HG03064 (cell line): ENCODE data around the gene USP48.
"Not testable (repeated sequence)": the region's sequence is repeated elsewhere in the genome, so short reads cannot be mapped to it uniquely, and the experiment has no call there.

Experiments used
- ATAC-seq: cut with Tn5 transposase; IDR thresholded peaks from one replicate; pipeline ENCODE4 v1.9.1; 2021; ENCODE audit warnings: low read depth; ENCODE audit not compliant: unreplicated experiment

The USP48 gene

DNA sequence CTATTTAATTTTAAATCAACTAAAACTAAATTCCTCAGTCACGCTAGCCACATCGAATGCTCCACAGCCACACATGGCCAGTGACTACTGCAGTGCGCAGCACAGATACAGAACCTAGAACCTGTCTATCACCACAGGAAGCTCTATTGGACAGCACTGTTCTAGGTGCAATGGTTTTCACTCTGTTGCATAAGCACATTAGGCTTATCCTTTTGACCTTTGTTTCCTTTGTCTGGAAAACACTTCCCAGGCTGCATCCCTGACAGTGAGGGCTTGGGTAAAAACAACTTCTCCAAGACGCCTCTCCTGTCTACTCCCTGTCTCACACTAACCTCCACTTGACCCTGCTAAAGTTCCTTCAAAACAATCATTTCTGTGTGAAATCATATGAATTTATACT is 80.2 kb downstream of the USP48 start:
- no peak for ATAC-seq

DNA sequence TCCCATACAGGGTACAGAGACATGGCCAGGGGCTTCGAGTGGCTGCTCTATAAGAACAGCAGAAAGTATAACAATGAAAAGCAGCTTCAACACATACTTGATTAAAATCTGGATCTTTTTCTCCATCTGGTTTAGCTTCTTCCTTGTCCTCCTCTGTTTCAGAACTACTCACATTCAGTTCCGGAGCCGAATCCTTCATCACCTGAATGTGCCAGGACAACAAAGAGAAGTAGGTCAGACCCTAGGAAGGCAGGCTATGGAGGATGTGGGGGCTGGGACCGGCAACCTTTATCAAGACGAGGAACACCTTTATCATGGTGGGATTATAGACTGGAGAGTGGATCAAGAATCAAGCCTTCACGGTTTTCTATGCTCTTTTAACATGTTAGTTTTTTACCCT is 81.5 kb downstream of the USP48 start:
- no peak for ATAC-seq

DNA sequence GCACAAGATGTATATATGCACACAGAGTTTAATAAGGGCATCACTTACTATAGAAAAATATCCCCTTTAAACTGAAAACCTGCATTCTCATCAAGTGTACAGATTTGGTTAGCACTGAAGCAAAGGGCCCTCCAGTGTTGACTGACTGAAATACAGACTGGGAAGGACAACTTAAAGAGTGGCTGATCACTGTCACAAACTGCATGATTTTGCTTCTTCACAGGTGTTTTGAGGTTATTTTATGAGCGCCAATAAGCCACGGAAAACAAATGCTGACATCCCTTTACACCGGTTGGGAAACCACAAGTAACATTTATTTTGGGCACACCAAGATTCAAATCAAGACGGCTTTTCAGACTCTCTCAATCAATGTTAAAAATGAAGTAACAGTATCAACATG is 82.9 kb downstream of the USP48 start:
- ATAC-seq = no peak

DNA sequence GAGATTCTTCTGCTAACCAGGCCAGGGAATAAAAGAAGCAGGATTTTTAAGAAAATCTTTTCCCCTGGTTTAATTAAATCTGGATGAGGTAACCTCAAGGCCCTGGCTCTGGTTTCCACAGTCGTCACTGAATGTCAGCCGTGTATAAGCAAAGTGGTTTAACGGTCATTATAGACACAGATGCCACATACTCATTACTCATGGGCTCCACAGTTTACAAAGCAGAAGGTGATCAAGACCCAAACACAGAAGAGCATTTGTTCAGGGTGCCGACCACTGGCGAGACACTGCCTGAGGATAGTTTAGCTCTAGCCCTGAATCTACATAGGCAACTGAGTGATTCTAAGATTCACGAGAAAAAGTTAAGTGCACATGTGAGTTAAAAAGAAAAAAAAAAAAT is 86.0 kb downstream of the USP48 start:
- no peak for ATAC-seq

DNA sequence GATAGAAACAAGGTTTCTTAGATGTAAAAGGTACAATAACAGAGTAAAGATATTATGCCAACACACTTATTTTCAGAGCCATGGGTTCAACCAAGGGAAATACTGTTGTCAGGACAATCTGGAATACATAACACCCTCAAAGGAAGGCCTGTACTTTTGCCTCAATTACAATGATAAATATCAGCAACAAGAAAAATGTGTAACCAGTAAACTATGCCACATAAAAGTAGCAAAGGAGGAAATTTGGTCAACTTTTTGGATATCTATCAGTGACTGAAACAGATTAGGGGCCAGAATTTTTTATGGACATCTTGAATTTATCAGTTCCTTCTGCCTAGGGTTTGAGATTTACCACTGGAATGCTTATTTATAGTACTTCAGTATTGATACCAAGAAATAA is 89.2 kb downstream of the USP48 start:
- ATAC-seq = no peak

DNA sequence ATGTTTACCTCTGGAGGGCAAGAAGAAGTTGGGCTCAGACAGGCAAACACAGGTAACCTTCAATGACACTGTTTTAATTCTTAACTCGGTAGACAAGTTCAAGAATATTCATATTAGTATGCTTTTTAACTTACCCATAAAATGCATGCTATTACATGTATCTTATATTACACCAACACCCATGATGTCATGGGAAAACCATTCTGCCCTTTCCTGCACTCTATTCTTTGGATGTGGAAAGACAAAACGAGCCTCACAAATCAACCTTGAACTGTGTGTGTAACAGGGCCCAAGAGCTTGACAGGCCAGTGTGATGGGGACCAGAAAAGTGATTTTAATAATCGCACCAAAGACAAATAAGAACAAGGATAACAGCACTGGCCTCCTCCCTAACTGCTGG is 91.2 kb downstream of the USP48 start:
- no peak for ATAC-seq

DNA sequence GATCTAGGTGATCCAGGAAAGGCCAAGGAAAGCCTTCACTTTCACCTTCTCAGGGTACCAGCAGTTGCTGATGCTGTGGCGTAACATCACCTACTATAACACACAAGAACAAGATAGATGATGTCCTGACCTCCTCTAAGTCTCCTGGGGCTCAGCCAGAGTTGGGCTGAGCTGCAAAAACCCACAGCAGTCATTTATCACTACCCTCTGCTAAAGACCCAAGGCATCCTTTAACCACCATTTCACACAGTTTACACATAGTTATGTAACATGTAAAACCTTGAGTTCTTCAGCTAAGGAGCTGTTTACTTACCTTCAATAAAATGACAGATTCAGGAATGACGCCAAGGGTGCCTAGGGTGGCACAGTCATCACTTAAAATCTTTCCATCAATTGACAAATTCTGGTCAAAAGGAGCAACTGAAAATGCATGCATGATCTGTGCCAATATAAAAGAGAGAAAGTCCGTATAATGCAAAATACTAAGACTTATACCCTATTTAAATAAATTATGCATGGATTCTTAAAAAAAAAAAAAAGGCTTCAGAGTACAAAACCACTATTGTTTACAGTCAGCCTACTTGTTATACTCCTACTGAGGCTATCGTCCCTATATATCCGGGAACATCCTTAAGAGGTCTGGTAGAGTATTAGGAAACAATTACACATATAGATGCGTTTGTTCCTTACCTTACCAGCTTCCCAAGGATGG is 93.1 kb downstream of the USP48 start:
- no peak for ATAC-seq

DNA sequence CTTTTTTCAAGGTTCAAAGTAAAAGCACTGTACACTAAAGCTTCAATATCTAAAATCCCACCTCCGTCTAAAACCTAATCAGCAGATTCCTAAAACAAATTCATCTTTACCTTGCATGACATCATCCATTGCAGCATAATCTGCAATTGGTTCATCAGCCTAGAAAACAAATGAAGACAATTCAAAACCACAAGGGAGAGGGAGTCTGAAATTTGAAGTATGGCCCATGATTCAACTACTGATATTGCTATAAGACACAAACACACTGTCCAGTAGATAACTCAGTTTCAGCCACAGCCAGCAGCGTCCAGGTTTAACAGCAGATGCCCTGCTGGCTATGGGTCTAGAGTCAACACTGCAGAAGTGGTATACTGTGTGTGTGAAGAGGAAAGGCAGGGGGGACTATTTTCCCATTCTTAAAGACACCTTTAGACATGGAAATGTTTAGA is 95.8 kb downstream of the USP48 start:
- no peak for ATAC-seq

DNA sequence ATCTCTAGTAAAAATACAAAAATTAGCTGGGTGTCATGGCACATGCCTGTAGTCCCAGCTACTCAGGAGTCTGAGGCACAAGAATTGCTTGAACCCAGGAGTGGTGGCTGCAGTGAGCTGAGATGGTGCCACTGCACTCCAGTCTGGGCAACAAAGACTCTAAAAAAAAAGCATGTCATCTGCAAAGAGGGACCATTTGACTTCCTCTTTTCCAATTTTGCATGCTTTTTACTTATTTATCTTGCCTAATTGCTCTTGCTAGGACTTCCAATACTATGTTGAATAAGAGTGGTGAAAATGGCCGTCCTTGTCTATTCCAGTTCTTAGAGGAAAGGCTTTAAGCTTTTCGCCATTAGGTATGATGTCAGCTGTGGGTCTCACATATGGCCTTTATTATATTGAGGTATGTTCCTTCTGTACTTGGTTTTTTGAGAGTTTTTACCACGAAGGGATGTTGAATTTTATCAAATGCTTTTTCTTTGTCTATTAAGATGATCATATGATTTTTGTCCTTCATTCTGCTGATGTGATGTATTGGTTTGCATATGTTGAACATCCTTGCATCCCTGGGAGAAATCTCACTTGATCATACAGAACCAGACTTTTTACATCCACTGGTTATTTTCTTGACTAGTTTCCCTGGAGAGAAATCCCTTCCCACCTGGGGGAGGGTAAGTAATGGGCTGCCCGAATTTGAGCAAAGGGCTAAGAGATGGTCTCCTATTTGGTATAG is 96.8 kb downstream of the USP48 start:
- ATAC-seq = no peak

DNA sequence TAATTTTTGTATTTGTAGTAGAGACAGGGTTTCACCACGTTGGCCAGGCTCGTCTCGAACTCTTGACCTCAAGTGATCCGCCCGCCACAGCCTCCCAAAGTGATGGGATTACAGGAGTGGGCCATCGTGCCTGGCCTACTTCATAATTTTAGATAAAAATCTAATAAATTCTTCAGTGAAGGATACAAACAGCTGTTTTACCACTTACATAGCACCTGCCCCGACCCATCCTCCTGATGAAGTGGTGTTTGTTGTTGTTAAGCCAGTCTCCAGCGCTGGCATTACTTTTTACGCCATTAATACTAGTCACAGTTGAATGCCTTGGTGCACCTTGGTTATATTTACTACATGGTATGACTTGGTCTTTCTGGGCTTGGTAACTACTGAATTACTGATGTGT is 101.5 kb downstream of the USP48 start:
- no peak for ATAC-seq

DNA sequence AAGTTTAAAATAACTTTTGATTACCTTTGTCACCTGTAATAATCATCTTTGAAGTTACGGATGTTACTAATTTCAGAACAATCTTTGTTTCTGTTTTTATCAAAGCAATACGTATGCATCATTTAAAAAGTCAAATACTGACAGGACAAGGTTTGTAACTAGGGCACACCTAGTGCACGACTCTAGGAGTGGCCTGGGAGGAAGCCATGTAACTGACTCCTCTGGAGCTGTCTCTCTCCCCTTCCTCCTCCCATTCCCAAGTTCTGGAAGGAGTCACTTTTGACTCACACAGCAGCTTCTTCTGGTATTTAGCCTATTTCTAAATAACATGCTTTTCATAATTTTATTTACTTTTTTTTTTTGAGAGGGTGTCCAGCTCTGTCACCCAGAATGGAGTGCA is 102.0 kb downstream of the USP48 start:
- ATAC-seq = no peak

DNA sequence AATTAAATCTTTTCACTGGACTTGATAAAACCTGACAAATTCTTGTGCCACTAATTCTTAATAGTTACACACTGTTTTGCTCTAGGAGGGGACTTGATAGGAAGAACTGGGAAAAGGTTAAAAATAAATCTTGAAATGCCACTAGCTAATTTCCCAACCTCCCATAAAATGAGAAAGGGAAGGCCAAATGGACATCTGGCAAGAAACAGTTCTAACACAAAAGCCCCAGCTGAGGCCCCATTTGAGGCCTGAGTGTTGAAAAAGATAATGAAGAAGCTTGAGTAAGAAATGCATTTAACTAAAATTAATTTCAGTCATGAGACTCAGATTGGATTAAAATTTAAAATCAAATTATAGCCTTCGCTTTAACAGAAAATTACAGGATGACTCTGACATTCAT is 102.6 kb downstream of the USP48 start:
- no peak for ATAC-seq

DNA sequence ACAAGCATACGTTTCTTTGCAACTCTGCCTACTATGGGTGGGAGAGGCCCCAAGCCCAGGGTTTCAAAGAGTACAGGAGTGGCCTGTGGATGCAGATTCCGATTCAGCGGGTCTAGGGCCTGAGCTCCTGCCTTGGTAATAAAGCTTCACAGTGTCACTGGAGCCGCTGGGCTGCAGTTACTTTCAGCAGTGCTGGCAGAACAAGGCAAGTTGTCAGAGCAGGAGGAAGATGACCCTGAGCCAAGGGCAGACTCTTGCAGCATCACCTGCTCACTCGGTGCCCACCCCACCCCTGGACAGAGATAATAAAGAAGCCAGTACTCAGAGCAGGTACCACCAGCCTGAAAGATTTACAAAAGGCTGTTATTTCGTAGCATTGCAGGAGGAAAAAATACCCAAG is 105.8 kb downstream of the USP48 start:
- ATAC-seq = no peak

DNA sequence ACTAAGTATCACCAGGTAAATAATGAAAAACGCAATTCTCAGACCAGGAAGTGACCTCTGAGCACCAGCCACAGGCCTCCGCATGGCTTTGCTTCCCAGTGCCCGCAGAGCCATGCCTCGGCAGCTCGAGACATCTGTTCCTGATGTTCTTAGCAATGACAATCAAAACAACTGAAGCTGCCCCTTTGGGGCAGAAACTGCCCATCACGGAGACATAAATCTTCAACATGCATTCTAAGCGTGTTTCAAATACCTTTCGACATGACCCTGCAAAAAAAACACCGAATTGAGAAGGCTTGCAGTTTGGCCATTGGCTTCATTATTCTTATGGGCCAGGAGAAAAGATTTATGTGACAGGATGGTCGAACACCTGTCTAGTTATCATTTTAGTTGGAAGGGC is 108.0 kb downstream of the USP48 start:
- ATAC-seq = no peak

DNA sequence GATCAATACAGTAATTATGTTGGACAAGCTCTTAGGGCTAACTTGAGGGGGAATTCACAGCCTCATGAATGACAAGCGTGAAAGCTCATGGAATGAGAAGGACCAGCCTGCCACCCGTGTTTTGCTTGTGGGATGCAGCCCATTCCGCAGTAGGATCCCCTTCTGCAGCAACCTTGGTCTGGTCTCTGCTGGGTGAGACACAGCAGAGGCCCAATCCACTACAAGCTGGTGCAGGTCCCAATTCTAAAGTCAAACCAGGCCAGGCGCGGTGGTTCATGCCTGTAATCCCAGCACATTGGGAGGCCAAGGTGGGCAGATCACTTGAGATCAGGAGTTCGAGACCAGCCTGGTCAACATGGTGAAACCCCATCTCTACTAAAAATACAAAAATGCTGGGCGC is 109.1 kb downstream of the USP48 start:
- not testable (repeated sequence) for ATAC-seq

DNA sequence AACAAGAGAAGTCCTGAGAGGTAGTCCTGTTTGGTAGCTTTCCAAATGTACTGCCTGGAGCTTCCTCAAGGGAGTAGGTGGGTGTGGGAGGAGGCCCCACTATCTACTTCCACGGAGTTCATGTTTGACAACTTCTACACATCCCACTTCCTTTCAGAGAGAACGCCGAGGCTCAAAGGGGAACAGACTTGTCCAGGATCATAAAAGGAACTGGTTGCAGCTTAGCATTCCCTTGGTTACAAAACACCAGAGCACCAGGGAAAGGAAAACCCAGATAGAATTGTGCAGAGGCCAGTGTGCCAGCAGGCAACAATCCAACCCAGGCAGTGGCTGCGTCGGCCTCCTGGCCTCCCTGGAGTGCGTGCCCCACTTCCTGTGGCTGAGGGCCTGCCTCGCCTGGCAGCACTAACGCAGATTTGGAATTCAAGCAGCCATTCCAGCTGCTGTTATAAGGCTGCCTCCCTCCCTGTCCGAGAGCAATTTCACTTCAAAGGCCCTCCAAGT is 109.6 kb downstream of the USP48 start:
- no peak for ATAC-seq

DNA sequence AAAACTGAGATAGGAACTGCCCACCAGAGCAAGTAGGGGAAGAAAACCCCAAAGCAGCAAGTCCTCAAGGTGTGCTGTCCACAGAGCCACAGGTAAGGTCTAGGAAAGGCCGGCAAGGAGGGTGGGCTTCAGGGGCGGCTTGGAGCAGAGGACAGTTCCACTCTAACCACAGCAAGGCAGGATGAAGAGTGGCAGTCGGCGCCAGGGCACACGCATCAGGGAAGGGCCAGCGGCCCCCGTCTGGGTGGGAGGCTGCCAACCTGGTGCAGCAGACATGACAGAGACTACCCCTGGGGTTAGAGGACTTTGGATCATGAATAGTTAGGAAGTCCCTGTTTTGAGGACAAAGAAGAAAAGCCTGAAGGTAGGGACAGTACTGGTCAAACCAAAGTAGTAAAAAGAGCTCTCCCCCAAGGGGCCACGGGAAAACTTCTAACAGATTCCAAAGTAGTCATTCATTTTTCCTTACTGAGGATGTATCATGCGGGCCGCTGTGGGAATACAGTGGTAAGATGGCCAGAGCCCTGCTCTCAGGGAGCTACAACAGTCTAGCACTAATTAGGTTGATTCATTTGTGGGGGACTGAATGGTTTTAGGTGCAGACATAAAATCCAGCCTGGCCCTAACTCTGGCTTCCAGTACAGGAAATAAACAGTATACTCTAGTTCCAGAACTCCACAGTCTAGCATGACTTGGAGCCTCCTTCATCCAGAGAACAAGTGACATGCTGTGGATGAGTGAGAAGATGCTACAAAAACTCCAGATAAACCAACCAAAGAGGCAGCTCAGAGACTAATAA is 110.3 kb downstream of the USP48 start:
- no peak for ATAC-seq

DNA sequence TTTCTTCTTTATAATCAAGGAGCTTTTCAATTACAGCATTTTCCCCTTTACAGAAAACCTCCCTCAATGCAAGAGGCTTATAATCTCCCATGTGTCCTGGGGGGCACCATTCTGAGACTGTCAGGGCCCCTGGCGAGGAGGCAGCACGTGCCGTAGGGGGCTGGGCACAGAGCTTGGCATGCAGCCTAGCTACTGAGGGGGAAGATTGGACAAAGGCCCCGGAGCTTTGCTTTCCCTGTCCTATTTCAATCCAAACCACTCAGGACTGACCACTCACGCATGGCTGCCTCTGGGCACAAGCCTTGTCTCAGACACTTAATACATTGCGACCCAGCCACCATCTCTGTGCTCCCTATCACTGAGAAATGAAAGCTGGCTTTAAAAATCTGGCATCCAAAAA is 111.0 kb downstream of the USP48 start:
- ATAC-seq = no peak

DNA sequence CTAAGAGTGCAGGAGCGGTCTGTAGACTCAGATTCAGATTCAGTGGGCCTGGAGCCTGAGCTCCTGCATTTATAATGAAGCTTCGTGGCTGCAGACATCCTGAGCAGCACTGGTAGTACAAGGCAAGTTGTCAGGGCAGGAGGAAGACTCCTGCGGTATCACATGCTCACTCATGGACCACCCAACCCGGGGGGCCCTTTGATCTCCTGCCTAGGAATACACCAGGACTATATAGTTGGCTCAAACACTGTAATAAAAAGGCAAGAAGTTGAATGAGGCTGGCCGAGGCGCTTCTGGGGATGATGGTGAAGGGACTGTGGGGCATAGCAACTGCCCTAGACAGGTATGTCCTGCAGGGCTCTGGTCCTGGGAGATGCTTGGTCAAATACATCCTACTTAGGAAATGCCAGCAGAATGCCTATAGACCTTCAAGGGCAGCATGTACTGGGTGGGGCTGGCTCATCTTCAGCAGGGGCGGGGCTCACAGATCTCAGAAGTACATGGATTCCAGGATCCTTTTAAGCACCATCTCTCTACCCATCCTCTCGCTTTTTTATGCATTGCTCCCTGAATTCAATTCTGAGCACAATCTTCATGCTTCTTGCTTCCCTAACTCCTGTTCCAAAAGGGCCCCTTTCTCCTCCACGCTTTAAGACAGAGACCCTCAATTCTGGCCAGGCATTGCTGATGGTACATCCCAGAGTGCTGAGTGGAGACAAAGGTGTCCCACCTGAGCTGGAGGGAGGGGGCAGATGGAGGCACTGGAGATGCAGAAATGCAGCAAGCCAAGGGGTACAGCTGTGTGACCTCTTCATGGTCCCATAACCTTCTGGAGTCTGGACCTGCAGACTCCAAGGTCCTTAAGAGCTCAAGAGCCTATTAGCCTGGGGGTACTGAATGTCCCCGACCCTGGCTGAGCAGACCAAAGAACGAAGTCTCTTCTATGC is 111.7 kb downstream of the USP48 start:
- no peak for ATAC-seq
